Upper lobe of right lung (tissue), 1 donor: ENCODE measurements around the gene ENTPD8. TPM values are rescaled to one million over a fixed set of nuclear protein-coding genes. Genes with fewer than 3 reads are reported as not detected.

ENCODE experiments used
- ATAC-seq: fragments of 200-7000 bp; cut with Tn5 transposase; one replicate; pipeline ENCODE4 v1.9.1; 2020; ENCODE audit warnings: mild to moderate bottlenecking, moderate library complexity
- DNase-seq: peaks from one replicate; pipeline ENCODE4 v3.0.0-alpha.2; 2020
- H3K27ac ChIP-seq: fragments of 200-600 bp; one replicate; pipeline ENCODE4 v1.8.0; 2022
- H3K27me3 ChIP-seq: fragments of 200-600 bp; one replicate; pipeline ENCODE4 v1.8.0; 2022; ENCODE audit warnings: mild to moderate bottlenecking
- H3K36me3 ChIP-seq: fragments of 200-600 bp; one replicate; pipeline ENCODE4 v1.8.0; 2022
- H3K4me1 ChIP-seq: fragments of 200-600 bp; one replicate; pipeline ENCODE4 v1.8.0; 2022
- H3K4me3 ChIP-seq: fragments of 200-600 bp; one replicate; pipeline ENCODE4 v1.8.0; 2022; ENCODE audit warnings: mild to moderate bottlenecking
- H3K9me3 ChIP-seq: fragments of 200-600 bp; one replicate; pipeline ENCODE4 v1.8.0; 2022
- CTCF ChIP-seq: fragments of 200-600 bp; IDR thresholded peaks from one replicate; pipeline ENCODE4 v1.8.0; 2022; ENCODE audit warnings: antibody characterized with exemption
- intact Hi-C: fragments of 100-400 bp; cut with DNase I; formaldehyde crosslinking; loops from one replicate; pipeline ENCODE4 v1.11.0; 2022
- total RNA-seq: library from RNA; stranded (reverse); fragmentation: NEBNext Ultra II Directional; extraction: Animal tissue kit (Norgen Biotek cat#: 25700); gene quantifications from one replicate; pipeline ENCODE4 v1.2.1, GENCODE V29; 2021
- donor health status: DM: no; HTN: yes; CAD: no; lungs with severe emphysema.

Gene ENTPD8
- total RNA-seq, 1 donor from 2014 or later = not detected

GRCh38 chr9:137480686-137481683 lies 39.8 kb upstream of the ENTPD8 start:
- no peak for TF ChIP-seq CTCF
- no peak for ATAC-seq
- no peaks in the 10 kb centered on the region for H3K36me3 ChIP-seq
- peak; percentile 60 for DNase-seq
- intact Hi-C loops = no loop called here
- no peaks in the 10 kb centered on the region for H3K4me1 ChIP-seq
- H3K9me3 ChIP-seq = peaks cover 3% of the 10 kb centered on the region
- H3K27ac ChIP-seq = no peak overlapping the region
- H3K4me3 ChIP-seq = no peak overlapping the region
- no peaks in the 10 kb centered on the region for H3K27me3 ChIP-seq

- Histone ChIP-seq H3K4me3 (no peak overlapping the region), H3K9me3 (peaks cover 6% of the 10 kb centered on the region), H3K4me1 (no peaks in the 10 kb centered on the region), H3K36me3 (no peaks in the 10 kb centered on the region), H3K27ac (no peak overlapping the region), H3K27me3 (no peaks in the 10 kb centered on the region)
- ATAC-seq = no peak
- intact Hi-C loops = no loop called here
- TF ChIP-seq CTCF = no peak
- DNase-seq = peak; percentile 55
Measured at GRCh38 chr9:137479892-137480685, 38.9 kb upstream of the ENTPD8 start.

GRCh38 chr9:137478962-137479861 lies 38.1 kb upstream of the ENTPD8 start:
- DNase-seq (peak; percentile 60), ATAC-seq (no peak)
- TF ChIP-seq CTCF = no peak
- H3K36me3 ChIP-seq = no peaks in the 10 kb centered on the region
- H3K27me3 ChIP-seq = no peaks in the 10 kb centered on the region
- H3K4me1 ChIP-seq = no peaks in the 10 kb centered on the region
- intact Hi-C loops = no loop called here
- H3K27ac ChIP-seq = no peak overlapping the region
- H3K9me3 ChIP-seq = peaks cover 6% of the 10 kb centered on the region
- H3K4me3 ChIP-seq = no peak overlapping the region

- Histone ChIP-seq H3K4me3 (no peak overlapping the region), H3K36me3 (no peaks in the 10 kb centered on the region), H3K27ac (no peak overlapping the region), H3K9me3 (peaks cover 6% of the 10 kb centered on the region), H3K27me3 (no peaks in the 10 kb centered on the region), H3K4me1 (no peaks in the 10 kb centered on the region)
- intact Hi-C loops = no loop called here
- ATAC-seq (no peak), DNase-seq (peak; percentile 46)
- TF ChIP-seq CTCF = no peak
Measured at GRCh38 chr9:137478613-137478961, 37.4 kb upstream of the ENTPD8 start.
